HEK293T (cell line): ENCODE measurements around the gene RPL26.

Experiments
- CTCF ChIA-PET: fragments of 350-600 bp; formaldehyde crosslinking; extraction: SDS; loops from one replicate; lab custom pipeline; 2021; ENCODE audit warnings: antibody characterized with exemption, inconsistent platforms; lab: Yijun Ruan, JAX
- POLR2A ChIA-PET: fragments of 350-600 bp; formaldehyde crosslinking; extraction: SDS; loops from one replicate; lab custom pipeline; 2020; ENCODE audit warnings: antibody characterized with exemption, inconsistent platforms; lab: Yijun Ruan, JAX
- DNase-seq: peaks from one replicate; pipeline ENCODE4 v3.0.0; 2012; ENCODE audit warnings: mixed read lengths; ENCODE audit errors: extremely low spot score
- ARNT ChIP-seq: fragments of 450-650 bp; IDR thresholded peaks from 2 replicates; pipeline ENCODE4 v1.6.1; 2017; ENCODE audit warnings: mild to moderate bottlenecking
- BHLHE40 ChIP-seq: fragments of 450-650 bp; IDR thresholded peaks from 2 replicates; pipeline ENCODE4 v1.6.1; 2016; ENCODE audit warnings: mild to moderate bottlenecking, moderate library complexity, borderline replicate concordance
- CTBP1 ChIP-seq: fragments of 450-650 bp; IDR thresholded peaks from 2 replicates; pipeline ENCODE4 v1.6.1; 2016; ENCODE audit warnings: borderline replicate concordance
- ELF4 ChIP-seq: fragments of 450-650 bp; IDR thresholded peaks from 2 replicates; pipeline ENCODE4 v1.6.1; 2017; ENCODE audit warnings: antibody characterized with exemption
- FOXA1 ChIP-seq: fragments of 450-650 bp; IDR thresholded peaks from 2 replicates; pipeline ENCODE4 v1.6.1; 2016; ENCODE audit warnings: mild to moderate bottlenecking
- FOXK2 ChIP-seq: fragments of 450-650 bp; IDR thresholded peaks from 2 replicates; pipeline ENCODE4 v1.6.1; 2016; ENCODE audit warnings: mild to moderate bottlenecking
- FOXM1 ChIP-seq: fragments of 450-650 bp; IDR thresholded peaks from 2 replicates; pipeline ENCODE4 v1.6.1; 2017; ENCODE audit warnings: mild to moderate bottlenecking, borderline replicate concordance
- HDGF ChIP-seq: fragments of 450-650 bp; IDR thresholded peaks from 2 replicates; pipeline ENCODE4 v1.6.1; 2017; ENCODE audit warnings: antibody characterized with exemption, borderline replicate concordance
- L3MBTL2 ChIP-seq: fragments of 450-650 bp; conservative IDR thresholded peaks from 2 replicates; pipeline ENCODE4 v1.6.1; 2016; ENCODE audit warnings: mild to moderate bottlenecking
- LEF1 ChIP-seq: fragments of 450-650 bp; IDR thresholded peaks from 2 replicates; pipeline ENCODE4 v1.6.1; 2017; ENCODE audit warnings: mild to moderate bottlenecking, borderline replicate concordance
- NFRKB ChIP-seq: fragments of 450-650 bp; IDR thresholded peaks from 2 replicates; pipeline ENCODE4 v1.6.1; 2016; ENCODE audit warnings: mild to moderate bottlenecking, moderate library complexity
- PKNOX1 ChIP-seq: fragments of 450-650 bp; IDR thresholded peaks from 2 replicates; pipeline ENCODE4 v1.6.1; 2016
- SP1 ChIP-seq: fragments of 450-650 bp; IDR thresholded peaks from 2 replicates; pipeline ENCODE4 v1.6.1; 2017
- SUZ12 ChIP-seq: fragments of 450-650 bp; IDR thresholded peaks from 2 replicates; pipeline ENCODE4 v1.6.1; 2016; ENCODE audit warnings: mild to moderate bottlenecking
- TARDBP ChIP-seq: fragments of 450-650 bp; IDR thresholded peaks from 2 replicates; pipeline ENCODE4 v1.6.1; 2016
- ZNF384 ChIP-seq: fragments of 450-650 bp; IDR thresholded peaks from 2 replicates; pipeline ENCODE4 v1.6.1; 2016

The RPL26 gene

GRCh38 chr17:8332688-8333087 lies 50.3 kb downstream of the RPL26 start:
- ChIA-PET CTCF (no interaction called here), POLR2A (interaction anchor here (1.1 kb wide), 1 partner anchor 51 kb away, joined by 3 read pairs; no protein-coding TSS in a partner anchor)
- TF ChIP-seq ZNF384 (no peak), TARDBP (no peak), HDGF (no peak), PKNOX1 (no peak), ELF4 (no peak), FOXA1 (no peak), FOXM1 (no peak), FOXK2 (no peak), NFRKB (no peak), SUZ12 (no peak), BHLHE40 (no peak), SP1 (no peak), LEF1 (no peak), L3MBTL2 (no peak), CTBP1 (no peak), ARNT (no peak)
- no peak for DNase-seq

GRCh38 chr17:8332128-8332527 lies 50.9 kb downstream of the RPL26 start:
- TF ChIP-seq NFRKB (no peak), HDGF (no peak), LEF1 (no peak)
- CTCF ChIA-PET, result no interaction called here
- POLR2A ChIA-PET, result interaction anchor here (1.1 kb wide), 1 partner anchor 52 kb away, joined by 3 read pairs; no protein-coding TSS in a partner anchor
- no peak for DNase-seq
